HG03159 (cell line): ENCODE measurements around the gene PGAM2.

Experiments used
- ATAC-seq: cut with Tn5 transposase; IDR thresholded peaks from one replicate; pipeline ENCODE4 v1.9.1; 2021; ENCODE audit warnings: mild to moderate bottlenecking, moderate library complexity; ENCODE audit not compliant: unreplicated experiment

PGAM2 gene

GRCh38 chr7:44086627-44087026 is 21.3 kb upstream of the PGAM2 start:
- ATAC-seq, result no peak

- no peak for ATAC-seq
Observed at GRCh38 chr7:44085546-44085945, 20.2 kb upstream of the PGAM2 start.

- no peak for ATAC-seq
Observed at GRCh38 chr7:44084701-44085100, 19.3 kb upstream of the PGAM2 start.

- no peak for ATAC-seq
Observed at GRCh38 chr7:44083796-44084195, 18.4 kb upstream of the PGAM2 start.

GRCh38 chr7:44082541-44083207 is 17.3 kb upstream of the PGAM2 start:
- ATAC-seq, result peak; percentile 93

- no peak for ATAC-seq
Observed at GRCh38 chr7:44081266-44081748, 15.9 kb upstream of the PGAM2 start.

- ATAC-seq, result no peak
Observed at GRCh38 chr7:44080686-44081265, 15.4 kb upstream of the PGAM2 start.

- ATAC-seq, result no peak
Observed at GRCh38 chr7:44080118-44080517, 14.8 kb upstream of the PGAM2 start.

GRCh38 chr7:44079331-44080021 is 14.1 kb upstream of the PGAM2 start:
- ATAC-seq, result no peak

- no peak for ATAC-seq
Observed at GRCh38 chr7:44078521-44078920, 13.2 kb upstream of the PGAM2 start.

- ATAC-seq, result no peak
Observed at GRCh38 chr7:44077681-44078091, 12.3 kb upstream of the PGAM2 start.

- no peak for ATAC-seq
Observed at GRCh38 chr7:44077061-44077460, 11.7 kb upstream of the PGAM2 start.

GRCh38 chr7:44076101-44076895 is 10.9 kb upstream of the PGAM2 start:
- ATAC-seq, result no peak

- ATAC-seq, result no peak
Observed at GRCh38 chr7:44075296-44076075, 10.1 kb upstream of the PGAM2 start.

- no peak for ATAC-seq
Observed at GRCh38 chr7:44074349-44074695, 9.0 kb upstream of the PGAM2 start.

- ATAC-seq, result peak; percentile 54
Observed at GRCh38 chr7:44073664-44074348, 8.4 kb upstream of the PGAM2 start.

GRCh38 chr7:44072364-44073231 is 7.2 kb upstream of the PGAM2 start:
- ATAC-seq, result no peak

GRCh38 chr7:44071726-44072363 is 6.5 kb upstream of the PGAM2 start:
- ATAC-seq, result no peak

GRCh38 chr7:44068054-44068453 is 2.7 kb upstream of the PGAM2 start:
- ATAC-seq, result no peak
